Airway epithelial cell (primary cell): ENCODE measurements around the gene EME2. TPM values are rescaled to one million over a fixed set of nuclear protein-coding genes. Genes with fewer than 3 reads are reported as not detected.

Experiments used
- total RNA-seq: library from RNA; depleted of rRNA; stranded (reverse); fragments of >200 nt; gene quantifications from 2 replicates; pipeline ENCODE4 v1.2.3, GENCODE V29; 2015

EME2 gene
- 14.1 and 14.3 TPM in 2 replicates for total RNA-seq

GRCh38 chr16:1772362-1772907 is at the start of gene EME2:
TSS of gene EME2 (plus strand) at chr16:1772810. CDS start at chr16:1773228, 418 bp downstream.

GRCh38 chr16:1771188-1771863 is 1.3 kb upstream of the EME2 start, which contains the start of gene NME3:
TSS of gene NME3 (minus strand) at chr16:1771543. CDS start at chr16:1771534, 9 bp downstream.

GRCh38 chr16:1772908-1773702 is 495 bp downstream of the EME2 start, which contains the start of gene MRPS34:
TSS of gene MRPS34 (minus strand) at chr16:1773134. CDS start at chr16:1773119, 15 bp downstream.

GRCh38 chr16:1782408-1783264 is 10.0 kb downstream of the EME2 start, which contains the start of the genes NUBP2 and SPSB3:
TSS of gene NUBP2 (plus strand) at chr16:1782960. CDS start at chr16:1783021, 61 bp downstream.
TSS of gene SPSB3 (minus strand) at chr16:1782571. CDS start at chr16:1781483, 1,088 bp downstream.

GRCh38 chr16:1793578-1794220 is 21.1 kb downstream of the EME2 start, which contains the start of gene IGFALS:
TSS of gene IGFALS (minus strand) at chr16:1793705. CDS start at chr16:1793652, 53 bp downstream.

Other genes with a start within 250 kb of the EME2 start
- gene TMEM204, start 239.1 kb upstream of the EME2 start, total RNA-seq: 0.23 and 0.35 TPM in 2 replicates
- gene IFT140, start 160.7 kb upstream of the EME2 start, total RNA-seq: 8.3 and 8.4 TPM in 2 replicates
- 5.1 and 8.2 TPM in 2 replicates for gene CRAMP1, start 160.4 kb upstream of the EME2 start, total RNA-seq
- gene JPT2, start 94.5 kb upstream of the EME2 start, total RNA-seq: 68.9 and 108 TPM in 2 replicates
- 17.7 and 26.7 TPM in 2 replicates for gene MAPK8IP3, start 66.6 kb upstream of the EME2 start, total RNA-seq
- gene NME3, start 1.3 kb upstream of the EME2 start, total RNA-seq: 69.0 and 71.8 TPM in 2 replicates
- 193 and 199 TPM in 2 replicates for gene MRPS34, start 324 bp downstream of the EME2 start, total RNA-seq
- 22.4 and 28.4 TPM in 2 replicates for gene SPSB3, start 9.8 kb downstream of the EME2 start, total RNA-seq
- 119 and 173 TPM in 2 replicates for gene NUBP2, start 10.2 kb downstream of the EME2 start, total RNA-seq
- not detected in 2 replicates for gene IGFALS, start 20.9 kb downstream of the EME2 start, total RNA-seq
- 76.1 and 79.8 TPM in 2 replicates for gene HAGH, start 54.0 kb downstream of the EME2 start, total RNA-seq
- 70.2 and 86.2 TPM in 2 replicates for gene FAHD1, start 54.4 kb downstream of the EME2 start, total RNA-seq
- gene MEIOB, start 99.4 kb downstream of the EME2 start, total RNA-seq: not detected in 2 replicates
- 1.4 and 2.7 TPM in 2 replicates for gene HS3ST6, start 145.6 kb downstream of the EME2 start, total RNA-seq
- 6.7 and 11.7 TPM in 2 replicates for gene MSRB1, start 170.4 kb downstream of the EME2 start, total RNA-seq
- 0.35 and 0.46 TPM in 2 replicates for gene RPL3L, start 181.9 kb downstream of the EME2 start, total RNA-seq
- 279 and 343 TPM in 2 replicates for gene NDUFB10, start 186.7 kb downstream of the EME2 start, total RNA-seq
- gene RPS2, start 192.0 kb downstream of the EME2 start, total RNA-seq: 3,748 and 4,325 TPM in 2 replicates
- gene RNF151, start 194.0 kb downstream of the EME2 start, total RNA-seq: not detected in 2 replicates
- 114 and 119 TPM in 2 replicates for gene TBL3, start 199.2 kb downstream of the EME2 start, total RNA-seq
- gene NOXO1, start 208.7 kb downstream of the EME2 start, total RNA-seq: 1.1 and 2.2 TPM in 2 replicates
- 20.3 and 22.9 TPM in 2 replicates for gene GFER, start 211.4 kb downstream of the EME2 start, total RNA-seq
- 2.1 and 5.4 TPM in 2 replicates for gene SYNGR3, start 217.2 kb downstream of the EME2 start, total RNA-seq
- 52.9 and 61.7 TPM in 2 replicates for gene ZNF598, start 237.0 kb downstream of the EME2 start, total RNA-seq
- 3.6 and 4.0 TPM in 2 replicates for gene NPW, start 247.0 kb downstream of the EME2 start, total RNA-seq